ENCODE data around the gene ZMIZ1. TPM values are rescaled to one million over a fixed set of nuclear protein-coding genes. Genes with fewer than 3 reads are reported as not detected.

ZMIZ1 gene
- polyA plus RNA-seq, 1 donor from 2014 or later: 4.6 TPM

GRCh38 chr10:79299397-79300241, 230.9 kb downstream of the ZMIZ1 start:
- no peaks in the 10 kb centered on the region for H3K27me3 Mint-ChIP-seq
- H3K36me3 Mint-ChIP-seq: peaks cover 3% of the 10 kb centered on the region
- H3K9me3 Mint-ChIP-seq: no peaks in the 10 kb centered on the region
- peaks cover 11 to 17% (median 13%) of the 10 kb centered on the region in 3 donors for H3K4me1 Mint-ChIP-seq
- no peak overlapping the region for H3K4me3 Mint-ChIP-seq
- H3K27ac Mint-ChIP-seq: peak overlapping the region in 1 of 3 donors; percentile 35

GRCh38 chr10:79300711-79301110, 231.9 kb downstream of the ZMIZ1 start:
- H3K4me1 Mint-ChIP-seq: peaks cover 4 to 11% (median 6%) of the 10 kb centered on the region in 3 donors
- peaks cover 3% of the 10 kb centered on the region for H3K36me3 Mint-ChIP-seq
- H3K27ac Mint-ChIP-seq: no peak overlapping the region
- no peaks in the 10 kb centered on the region for H3K9me3 Mint-ChIP-seq
- no peaks in the 10 kb centered on the region for H3K27me3 Mint-ChIP-seq
- no peak overlapping the region for H3K4me3 Mint-ChIP-seq

GRCh38 chr10:79301754-79302530, 233.2 kb downstream of the ZMIZ1 start:
- no peaks in the 10 kb centered on the region for H3K9me3 Mint-ChIP-seq
- H3K27ac Mint-ChIP-seq: no peak overlapping the region
- no peak overlapping the region for H3K4me3 Mint-ChIP-seq
- H3K4me1 Mint-ChIP-seq: peaks cover 0 to 3% (median 3%) of the 10 kb centered on the region in 3 donors
- H3K27me3 Mint-ChIP-seq: no peaks in the 10 kb centered on the region
- peaks cover 3% of the 10 kb centered on the region for H3K36me3 Mint-ChIP-seq

GRCh38 chr10:79303631-79304478, 235.1 kb downstream of the ZMIZ1 start:
- H3K9me3 Mint-ChIP-seq: no peaks in the 10 kb centered on the region
- peaks cover 4% of the 10 kb centered on the region for H3K36me3 Mint-ChIP-seq
- H3K27me3 Mint-ChIP-seq: no peaks in the 10 kb centered on the region
- no peaks in the 10 kb centered on the region for H3K4me1 Mint-ChIP-seq
- H3K4me3 Mint-ChIP-seq: no peak overlapping the region
- H3K27ac Mint-ChIP-seq: no peak overlapping the region

GRCh38 chr10:79304479-79305087, 235.8 kb downstream of the ZMIZ1 start:
- Mint-ChIP-seq H3K4me3 (no peak overlapping the region), H3K36me3 (peaks cover 7% of the 10 kb centered on the region), H3K27me3 (no peaks in the 10 kb centered on the region), H3K4me1 (peaks cover 0 to 3% (median 0%) of the 10 kb centered on the region in 3 donors), H3K9me3 (no peaks in the 10 kb centered on the region), H3K27ac (no peak overlapping the region)

- H3K27ac Mint-ChIP-seq: no peak overlapping the region
Measured at GRCh38 chr10:79305515-79305914, 236.7 kb downstream of the ZMIZ1 start.

GRCh38 chr10:79305988-79306387, 237.2 kb downstream of the ZMIZ1 start:
- Mint-ChIP-seq H3K9me3 (no peaks in the 10 kb centered on the region), H3K27me3 (no peaks in the 10 kb centered on the region), H3K36me3 (peaks cover 8% of the 10 kb centered on the region), H3K27ac (no peak overlapping the region), H3K4me1 (peaks cover 0 to 3% (median 0%) of the 10 kb centered on the region in 3 donors), H3K4me3 (no peak overlapping the region)

More at GRCh38 chr10:79305515-79305914, 236.7 kb downstream of the ZMIZ1 start:
- H3K36me3 Mint-ChIP-seq: peaks cover 8% of the 10 kb centered on the region
- no peak overlapping the region for H3K4me3 Mint-ChIP-seq
- H3K27me3 Mint-ChIP-seq: no peaks in the 10 kb centered on the region
- no peaks in the 10 kb centered on the region for H3K9me3 Mint-ChIP-seq
- H3K4me1 Mint-ChIP-seq: peaks cover 0 to 3% (median 0%) of the 10 kb centered on the region in 3 donors

GRCh38 chr10:79306644-79307220, 238.0 kb downstream of the ZMIZ1 start:
- H3K4me1 Mint-ChIP-seq: peaks cover 0 to 3% (median 0%) of the 10 kb centered on the region in 3 donors
- no peaks in the 10 kb centered on the region for H3K9me3 Mint-ChIP-seq
- peaks cover 8% of the 10 kb centered on the region for H3K36me3 Mint-ChIP-seq
- H3K27ac Mint-ChIP-seq: no peak overlapping the region
- no peaks in the 10 kb centered on the region for H3K27me3 Mint-ChIP-seq
- H3K4me3 Mint-ChIP-seq: no peak overlapping the region

GRCh38 chr10:79308016-79308415, 239.2 kb downstream of the ZMIZ1 start:
- no peak overlapping the region for H3K4me3 Mint-ChIP-seq
- no peaks in the 10 kb centered on the region for H3K27me3 Mint-ChIP-seq
- H3K27ac Mint-ChIP-seq: peak overlapping the region in 1 of 3 donors; percentile 74
- no peaks in the 10 kb centered on the region for H3K9me3 Mint-ChIP-seq
- peaks cover 0 to 3% (median 0%) of the 10 kb centered on the region in 3 donors for H3K4me1 Mint-ChIP-seq
- H3K36me3 Mint-ChIP-seq: peaks cover 8% of the 10 kb centered on the region

- Mint-ChIP-seq H3K4me1 (peaks cover 0 to 3% (median 0%) of the 10 kb centered on the region in 3 donors), H3K27me3 (no peaks in the 10 kb centered on the region), H3K27ac (no peak overlapping the region), H3K4me3 (no peak overlapping the region), H3K36me3 (peaks cover 9% of the 10 kb centered on the region), H3K9me3 (no peaks in the 10 kb centered on the region)
Measured at GRCh38 chr10:79308969-79309665, 240.4 kb downstream of the ZMIZ1 start.

- Mint-ChIP-seq H3K36me3 (peaks cover 9% of the 10 kb centered on the region), H3K4me3 (no peak overlapping the region), H3K4me1 (peaks cover 0 to 3% (median 0%) of the 10 kb centered on the region in 3 donors), H3K9me3 (no peaks in the 10 kb centered on the region), H3K27me3 (no peaks in the 10 kb centered on the region), H3K27ac (no peak overlapping the region)
Measured at GRCh38 chr10:79310200-79310865, 241.6 kb downstream of the ZMIZ1 start.

GRCh38 chr10:79310911-79311573, 242.3 kb downstream of the ZMIZ1 start:
- no peaks in the 10 kb centered on the region for H3K27me3 Mint-ChIP-seq
- no peaks in the 10 kb centered on the region for H3K9me3 Mint-ChIP-seq
- no peak overlapping the region for H3K27ac Mint-ChIP-seq
- peaks cover 3 to 5% (median 5%) of the 10 kb centered on the region in 3 donors for H3K4me1 Mint-ChIP-seq
- peaks cover 9% of the 10 kb centered on the region for H3K36me3 Mint-ChIP-seq
- H3K4me3 Mint-ChIP-seq: no peak overlapping the region

All from IgD-negative memory B cell (primary cell).